ENCODE data around the gene PLEKHA7.
"Not testable (repeated sequence)": the region's sequence is repeated elsewhere in the genome, so short reads cannot be mapped to it uniquely, and the experiment has no call there.

PLEKHA7 gene

DNA sequence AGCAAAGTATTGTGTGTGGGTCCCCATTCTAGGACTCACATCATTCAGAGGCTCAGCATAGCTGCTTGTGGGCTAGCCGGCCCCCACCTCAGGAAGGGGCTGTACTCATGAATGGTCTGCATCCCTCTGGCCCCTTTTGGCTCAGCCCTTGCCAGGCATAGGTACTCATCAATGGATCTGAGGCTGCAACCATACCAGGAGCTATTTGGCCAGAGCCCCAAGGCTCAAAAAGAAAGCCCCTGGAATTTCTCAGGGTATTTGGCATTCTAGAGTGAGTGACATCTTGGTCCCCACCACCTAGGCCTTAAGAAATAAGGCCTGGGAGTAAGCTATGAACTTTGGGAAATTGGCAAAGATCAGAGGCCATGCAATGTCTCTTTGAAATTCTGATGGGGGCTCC, 38.3 kb downstream of the PLEKHA7 start:
- no peak for DNase-seq

DNA sequence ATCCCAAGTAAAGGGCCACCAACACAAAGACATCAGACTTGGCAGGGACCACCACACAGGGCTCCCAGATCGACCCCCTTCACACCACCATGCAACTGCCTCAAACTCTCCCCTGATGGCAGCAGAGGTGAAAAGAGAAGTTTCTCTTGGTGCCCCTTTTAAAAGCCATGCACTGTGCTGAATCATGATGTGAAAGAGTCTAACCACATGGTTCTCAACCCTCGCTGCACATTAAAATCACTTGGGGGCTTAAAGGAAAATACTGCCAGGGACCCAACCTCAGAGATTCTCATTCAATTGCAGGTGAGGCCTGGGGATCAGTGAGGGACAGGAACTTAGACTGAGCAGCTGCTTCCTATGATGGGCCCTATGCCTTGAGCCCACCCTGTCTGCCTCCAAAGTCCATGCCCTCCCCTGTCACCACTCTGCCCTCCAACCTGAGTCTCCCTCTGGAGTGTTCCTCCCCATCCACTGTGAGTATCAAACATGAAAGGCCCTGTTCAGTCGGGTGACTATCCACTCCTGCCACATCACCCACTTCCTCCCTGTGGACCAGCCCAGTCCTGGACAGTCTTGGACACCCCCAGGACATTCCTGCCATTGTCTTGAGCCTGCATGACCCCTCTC, 40.8 kb downstream of the PLEKHA7 start:
- DNase-seq, result no peak

DNA sequence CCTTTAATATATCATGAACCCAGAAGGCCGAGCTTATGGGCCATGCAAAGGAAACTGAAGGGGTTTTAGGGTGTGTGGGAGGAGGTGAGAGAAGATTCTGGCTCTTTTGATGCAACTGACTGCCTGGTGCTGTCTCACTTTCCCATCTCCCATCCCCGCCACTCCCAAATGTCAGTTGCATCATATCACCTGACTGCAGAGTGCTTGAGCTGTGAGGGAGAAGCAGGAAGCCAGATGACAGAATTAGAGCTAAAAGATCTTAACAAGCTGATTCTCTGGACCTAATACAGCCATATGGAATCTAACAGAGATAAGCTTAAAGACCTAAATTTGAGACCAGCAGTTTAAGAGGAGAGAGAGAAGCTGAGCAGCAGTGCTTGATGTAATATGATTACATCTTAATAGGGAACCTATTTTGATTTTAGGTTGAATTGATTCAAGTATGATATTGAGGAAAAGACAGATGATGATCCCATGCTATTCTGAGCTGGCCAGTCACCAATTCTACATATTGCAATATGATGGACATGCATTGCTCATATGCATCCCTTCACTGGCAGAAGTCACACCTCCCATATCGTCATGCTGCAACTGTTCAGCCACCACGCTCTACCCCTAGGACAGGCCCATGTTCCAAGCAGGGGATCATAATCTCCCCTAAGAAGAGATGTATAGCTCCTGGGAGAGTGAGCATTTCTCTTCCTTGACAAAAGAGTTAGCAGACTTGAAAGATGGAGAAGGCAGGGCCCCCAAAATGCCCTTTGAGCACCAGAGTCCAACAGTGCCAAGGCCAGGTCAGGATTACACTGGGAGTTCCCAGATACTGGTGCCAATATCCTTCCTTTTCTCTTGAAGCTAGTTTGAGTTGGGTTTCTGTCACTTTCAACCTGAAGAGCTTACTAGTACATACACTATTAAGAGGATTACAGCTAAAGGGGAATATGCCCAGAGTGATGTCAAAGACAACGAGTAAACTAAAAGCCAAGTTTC, 44.9 kb downstream of the PLEKHA7 start:
- no peak for DNase-seq

DNA sequence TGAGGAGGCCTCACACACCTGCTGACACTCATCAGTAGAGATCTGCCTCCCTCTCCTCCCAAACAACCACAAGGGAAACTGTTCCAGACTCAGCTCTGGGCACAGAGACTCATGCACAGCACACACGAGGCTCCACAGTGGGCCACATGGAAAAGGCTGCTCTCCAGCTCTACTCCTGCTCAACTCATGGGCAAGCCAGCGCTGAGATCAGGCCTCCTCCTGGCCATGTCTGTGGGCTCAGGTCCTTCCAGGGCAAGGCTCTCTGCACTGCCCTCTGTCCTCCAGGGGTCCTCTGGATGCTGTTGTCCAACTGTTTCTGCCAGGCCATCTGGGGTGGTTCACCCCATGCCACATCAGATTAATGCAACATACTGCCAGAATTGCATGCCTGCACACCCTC, 46.0 kb downstream of the PLEKHA7 start:
- DNase-seq, result no peak

DNA sequence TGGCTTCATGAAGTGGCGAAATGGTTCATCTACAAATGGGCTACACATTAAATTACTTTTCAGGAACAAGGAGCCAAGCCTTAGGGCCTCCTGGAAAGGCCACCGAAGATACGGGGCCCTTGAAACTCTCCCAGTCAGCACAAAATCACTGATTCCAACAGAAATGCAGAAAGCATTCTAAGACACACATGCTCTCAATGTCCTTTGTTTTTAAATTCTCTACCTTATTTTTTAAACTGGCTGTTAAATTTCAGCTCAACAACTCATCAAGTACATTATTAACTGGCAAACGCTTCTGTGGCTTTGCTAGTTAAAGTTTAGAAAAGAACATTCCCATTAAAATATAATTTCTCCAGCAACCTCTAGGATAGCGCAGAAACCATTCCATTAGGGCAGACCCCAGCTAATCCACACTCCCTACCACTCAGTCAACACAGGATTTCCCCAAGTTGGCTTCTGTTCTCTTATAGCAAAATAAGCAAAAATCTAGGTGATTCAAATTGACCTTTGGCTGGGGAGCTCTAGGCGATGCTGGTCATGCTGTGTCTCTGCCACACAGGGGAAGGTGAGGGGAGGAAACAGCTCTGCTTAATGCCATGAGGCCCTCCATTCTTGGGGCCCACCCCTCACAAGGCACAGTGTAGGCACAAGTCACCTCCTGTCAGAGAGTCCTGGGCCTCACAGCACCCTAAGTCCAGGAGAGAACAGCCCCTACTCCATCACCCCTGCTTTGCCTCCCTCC, 47.1 kb downstream of the PLEKHA7 start:
- DNase-seq, result no peak

DNA sequence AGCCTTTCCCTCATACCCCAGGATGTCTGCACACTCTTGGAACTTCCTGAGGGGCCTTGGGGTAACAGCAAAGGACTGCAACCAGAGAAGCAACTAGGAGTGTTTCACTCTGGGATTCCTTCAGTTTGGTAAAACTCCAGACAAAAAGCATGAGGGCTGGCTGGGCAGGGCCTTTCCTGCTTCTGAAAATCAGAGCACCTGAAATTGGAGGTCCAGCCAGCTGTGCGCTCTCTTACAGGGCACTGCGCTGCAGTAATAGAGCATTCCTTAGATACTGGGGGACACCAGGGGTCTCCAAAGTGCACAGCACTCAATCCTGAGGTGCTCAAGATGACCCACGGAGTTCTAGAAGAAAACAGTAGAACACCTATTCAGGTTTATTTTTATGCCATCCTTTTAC, 49.7 kb downstream of the PLEKHA7 start:
- DNase-seq, result no peak

DNA sequence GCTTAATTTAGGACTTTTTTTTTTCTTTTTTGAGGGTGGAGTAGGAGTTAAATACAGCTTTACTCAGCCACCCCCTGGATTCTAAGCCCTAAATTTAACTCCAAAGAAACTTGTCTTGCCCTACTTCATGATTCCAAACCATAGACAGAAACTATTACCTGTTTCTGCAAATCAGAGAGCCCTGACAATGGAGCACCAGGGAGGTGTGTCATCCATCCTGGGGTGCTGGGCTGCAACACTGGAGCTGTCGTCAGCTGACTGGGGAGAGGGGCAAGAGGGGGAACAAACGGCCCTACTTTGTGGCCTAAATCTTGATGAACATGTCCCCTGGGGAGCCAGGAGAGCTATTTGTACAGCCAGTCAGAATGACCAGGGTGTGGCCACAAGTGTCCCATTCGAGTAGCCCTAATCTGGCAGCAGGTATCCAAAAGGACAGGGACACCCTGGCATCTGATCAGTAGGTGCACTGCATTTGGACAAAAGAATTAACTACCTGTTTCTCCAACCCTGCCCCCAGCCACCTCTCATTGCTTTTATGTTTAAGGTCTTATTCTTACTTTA, 50.8 kb downstream of the PLEKHA7 start:
- no peak for DNase-seq

DNA sequence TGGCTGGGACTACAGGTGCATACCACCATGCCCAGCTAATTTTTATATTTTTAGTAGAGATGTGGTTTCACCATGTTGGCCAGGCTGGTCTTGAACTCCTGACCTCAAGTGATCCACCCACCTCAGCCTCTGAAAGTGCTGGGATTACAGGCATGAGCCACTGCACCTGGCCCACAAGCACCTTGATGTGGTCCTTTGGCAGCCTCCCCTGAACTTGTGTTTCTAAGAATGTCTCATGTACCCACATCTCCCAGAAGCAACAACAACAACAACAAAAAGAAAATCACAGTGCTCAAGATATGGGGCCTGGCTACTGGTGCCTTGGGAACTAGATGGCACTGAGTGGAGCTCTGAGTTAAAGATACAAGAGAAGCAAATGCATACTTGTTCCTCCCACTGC, 51.6 kb downstream of the PLEKHA7 start:
- DNase-seq, result not testable (repeated sequence)

DNA sequence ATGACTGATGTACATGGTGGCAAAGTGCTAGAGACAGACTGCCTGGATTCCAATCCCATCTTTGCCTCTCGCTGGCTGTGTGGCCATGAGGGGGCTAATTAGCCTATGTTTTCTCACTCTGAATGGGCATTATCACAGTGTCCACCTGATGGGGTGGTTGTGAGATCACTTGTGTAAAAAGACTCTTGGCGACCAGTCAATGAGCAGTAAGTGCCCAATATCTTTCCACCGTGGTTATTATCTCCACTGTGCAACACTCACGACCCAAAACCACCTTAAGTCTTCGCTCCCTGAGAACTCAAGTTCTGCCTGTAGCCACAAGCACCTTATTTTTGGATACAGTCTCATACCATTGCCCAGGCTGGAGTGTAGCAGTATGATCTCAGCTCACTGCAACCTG, 52.1 kb downstream of the PLEKHA7 start:
- no peak for DNase-seq

DNA sequence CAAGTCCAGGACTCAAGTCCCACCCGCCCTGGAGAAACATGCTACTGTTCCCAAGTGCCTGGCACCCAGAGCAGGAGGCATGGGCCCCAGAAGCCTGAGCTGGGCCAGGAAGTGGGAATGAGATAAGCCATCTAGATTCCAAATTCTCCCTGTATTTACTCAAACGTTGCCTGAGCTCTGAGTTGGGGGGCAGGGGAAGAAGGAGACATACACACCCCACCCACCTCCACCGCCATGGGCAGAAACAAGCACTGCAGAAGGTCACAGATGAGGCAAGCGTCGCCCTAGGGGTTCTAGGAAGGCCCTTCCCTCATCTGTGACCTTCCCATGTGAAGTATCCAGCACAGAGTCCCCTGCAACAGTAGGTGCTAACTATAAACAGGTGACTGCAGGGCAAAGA, 54.0 kb downstream of the PLEKHA7 start:
- DNase-seq, result no peak

DNA sequence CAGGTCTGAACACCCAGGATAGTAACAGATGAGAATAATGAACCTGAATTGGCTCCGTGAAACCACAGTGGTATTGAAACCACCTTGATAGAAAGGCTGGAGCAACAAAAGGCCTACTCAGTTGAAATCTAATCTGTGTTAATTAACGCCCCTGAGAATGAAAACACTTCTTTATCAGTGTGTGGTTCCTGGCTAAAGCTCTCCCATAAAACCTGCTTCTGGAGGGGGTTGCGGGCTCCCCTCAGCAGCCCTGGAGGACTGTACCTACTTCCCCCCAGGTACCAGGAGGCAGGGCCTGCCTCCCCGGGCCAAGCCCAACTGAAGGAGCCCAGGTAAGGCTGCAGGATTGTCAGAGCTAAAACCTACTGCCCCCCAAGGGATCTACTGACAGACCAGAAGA, 54.6 kb downstream of the PLEKHA7 start:
- no peak for DNase-seq

DNA sequence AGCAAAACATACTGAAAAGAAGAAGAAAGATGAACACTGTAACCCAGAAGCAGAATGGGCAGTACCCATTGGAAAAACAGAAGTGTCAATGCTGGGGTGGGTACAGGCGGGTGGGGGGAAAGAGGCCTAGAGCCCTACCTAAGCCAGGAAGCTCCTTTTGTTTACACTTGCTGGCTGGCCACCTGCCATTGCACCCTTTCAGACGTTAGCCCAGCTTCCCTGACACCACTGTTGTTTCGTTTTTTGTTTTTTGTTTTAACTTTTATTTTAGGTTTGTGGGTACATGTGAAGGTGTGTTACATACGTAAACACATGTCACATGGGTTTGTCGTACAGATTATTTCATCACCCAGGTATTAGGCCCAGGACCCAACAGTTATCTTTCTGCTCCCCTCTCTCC, 55.4 kb downstream of the PLEKHA7 start:
- DNase-seq, result no peak

DNA sequence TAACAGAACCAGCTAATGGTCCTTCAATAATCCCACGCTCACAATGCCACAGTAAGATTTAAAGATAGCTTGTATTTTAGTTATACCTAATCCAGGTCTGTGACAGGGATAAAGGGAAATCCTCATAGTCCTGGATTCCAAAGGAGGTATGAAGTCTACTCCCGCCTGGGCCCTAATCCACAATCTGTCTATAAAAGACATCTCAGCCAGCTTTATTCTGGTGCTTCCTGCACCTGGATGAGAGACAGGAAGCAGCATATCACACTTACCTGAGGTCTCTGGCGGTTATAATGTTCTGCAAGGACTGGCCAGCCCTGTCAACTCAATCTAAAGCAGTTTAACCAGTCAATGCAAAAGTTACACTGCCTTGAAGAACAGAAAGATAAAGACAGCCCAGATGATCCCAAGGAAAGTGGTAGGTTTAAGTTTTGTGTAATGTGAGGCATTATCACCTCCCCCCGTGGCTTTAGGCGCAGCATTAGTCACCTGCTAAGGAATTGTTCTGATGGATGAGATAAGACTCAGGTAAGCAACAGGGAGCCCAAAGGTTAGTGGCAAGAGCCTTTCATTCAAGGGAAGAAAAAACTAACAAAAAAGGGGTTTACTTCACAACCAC, 57.6 kb downstream of the PLEKHA7 start:
- DNase-seq, result no peak

DNA sequence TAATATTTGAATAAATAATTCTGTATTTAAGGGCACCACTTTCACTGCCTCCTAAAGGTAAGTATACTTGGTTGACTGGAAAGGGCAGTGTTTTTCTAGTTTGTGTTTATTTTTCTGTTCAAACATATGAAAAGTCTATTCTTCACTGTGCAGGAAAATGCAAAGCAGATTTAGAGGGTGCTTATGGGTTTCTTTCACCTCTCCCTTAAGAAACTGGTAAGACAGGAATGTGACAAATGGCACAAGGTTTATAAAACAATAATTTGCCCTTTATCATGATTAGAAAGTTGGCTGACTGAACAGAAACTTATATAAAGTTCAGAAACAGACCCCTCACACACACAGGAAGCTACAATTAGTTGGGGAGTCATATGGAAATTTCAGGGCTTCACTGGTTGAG, 60.6 kb downstream of the PLEKHA7 start:
- DNase-seq, result no peak

DNA sequence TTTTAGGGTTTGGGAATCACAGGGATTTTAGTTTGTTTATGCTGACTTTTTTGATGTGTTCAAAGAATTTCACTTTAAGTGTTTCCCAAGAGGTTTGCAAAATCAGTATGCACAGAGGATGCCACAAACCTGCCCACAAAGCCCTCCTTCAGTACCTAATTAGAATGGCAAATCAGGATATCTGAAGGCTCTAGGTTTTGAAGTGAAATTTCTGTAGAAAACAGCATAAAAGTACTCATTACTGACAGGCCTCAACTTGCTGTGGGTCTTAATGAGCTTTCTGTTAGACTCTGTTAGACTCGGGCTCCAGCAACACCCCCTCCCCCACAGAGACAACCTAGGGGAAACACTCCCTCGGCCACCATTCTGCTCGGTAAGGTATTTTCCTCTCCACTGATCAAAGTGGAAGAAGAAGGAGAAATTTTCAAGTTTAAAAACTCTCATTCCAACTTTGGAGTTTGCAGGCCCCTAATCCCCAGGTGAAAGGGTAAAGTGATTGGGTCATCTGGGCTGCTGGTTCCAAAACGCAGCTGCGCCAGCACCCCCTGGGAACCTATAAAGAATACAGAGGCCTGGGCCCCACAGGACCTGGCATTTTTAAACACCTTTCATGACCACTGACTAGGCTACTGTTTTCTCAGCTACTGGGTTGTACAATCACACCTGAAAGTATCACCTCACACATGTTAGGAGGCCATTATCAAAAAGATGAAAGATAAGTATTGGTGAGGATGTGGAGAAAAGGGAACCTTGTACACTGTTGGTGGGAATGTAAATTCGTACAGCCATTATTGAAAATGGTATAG, 67.5 kb downstream of the PLEKHA7 start:
- no peak for DNase-seq

DNA sequence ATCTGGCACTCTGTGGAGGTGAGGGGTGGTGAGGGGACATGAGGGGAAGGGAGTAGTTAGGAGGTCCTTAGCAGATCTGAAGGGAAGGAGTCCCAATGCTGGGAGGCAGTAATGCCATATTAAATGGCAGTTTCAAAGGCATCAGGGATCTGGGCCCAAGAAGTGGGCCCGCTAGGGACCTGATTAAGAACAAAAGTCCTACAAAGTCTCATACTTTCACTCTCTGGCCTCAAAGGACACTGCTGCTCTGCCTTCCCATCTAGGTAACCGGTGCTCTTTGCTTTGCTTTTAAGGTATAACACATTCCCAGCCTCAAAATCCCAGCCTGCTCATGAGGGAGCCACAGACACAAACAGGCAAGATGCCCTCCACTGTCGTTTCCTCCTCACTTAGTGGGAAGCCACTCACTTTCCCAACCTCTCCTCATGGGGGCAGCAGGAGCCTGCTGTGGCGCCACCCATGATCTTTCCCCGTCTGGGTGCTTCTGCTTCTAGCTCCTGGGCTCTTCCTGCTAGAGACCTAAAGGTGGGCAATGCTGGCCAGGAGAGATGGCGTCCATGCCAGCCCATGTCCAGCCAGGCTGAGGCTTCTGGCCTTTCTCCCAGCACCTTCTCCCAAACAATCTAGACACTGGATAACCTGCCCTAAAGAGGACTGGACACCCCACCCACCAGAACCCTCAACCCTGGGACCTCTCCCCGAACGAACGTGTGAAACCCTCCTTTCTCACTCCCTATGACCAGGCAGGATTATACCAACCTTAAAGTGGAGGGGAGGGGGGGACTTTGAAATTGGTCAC, 68.3 kb downstream of the PLEKHA7 start:
- DNase-seq, result no peak

DNA sequence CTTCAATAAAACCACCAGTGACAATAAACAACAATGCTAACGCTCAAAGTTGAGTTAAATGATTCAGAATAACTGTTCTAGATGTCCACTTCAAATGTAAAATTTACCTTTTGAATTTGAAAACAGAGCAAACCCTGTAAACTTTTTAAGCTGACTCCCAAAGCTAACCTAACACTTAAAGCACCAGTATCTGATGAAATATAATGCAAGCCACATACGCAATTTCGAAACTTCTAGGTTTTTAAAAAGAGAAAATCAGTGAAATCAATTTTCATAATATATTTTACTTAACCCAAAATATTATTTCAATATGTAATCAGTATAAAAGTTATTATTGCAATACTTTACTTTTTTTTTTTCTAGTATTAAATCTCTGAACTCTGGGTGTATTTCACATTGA, 71.3 kb downstream of the PLEKHA7 start:
- no peak for DNase-seq

DNA sequence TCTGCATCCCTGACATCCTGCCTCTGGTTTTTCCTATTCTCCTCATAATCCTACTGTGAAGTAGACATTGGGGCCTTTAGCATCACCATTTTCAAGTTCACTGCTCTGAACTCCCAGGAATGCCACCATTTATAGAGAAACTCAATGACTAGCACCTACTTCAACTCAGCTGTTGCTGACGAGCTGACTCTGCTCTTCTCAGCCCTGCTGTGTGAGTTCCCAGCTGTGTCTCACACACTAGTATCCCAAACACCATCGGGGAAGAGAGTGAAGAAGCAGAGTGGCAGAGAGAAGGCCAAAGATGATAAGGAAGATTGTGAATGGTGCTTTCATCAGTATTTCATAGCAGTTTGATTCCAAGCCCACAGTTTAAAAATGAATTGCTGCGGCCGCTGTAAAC, 71.9 kb downstream of the PLEKHA7 start:
- no peak for DNase-seq

DNA sequence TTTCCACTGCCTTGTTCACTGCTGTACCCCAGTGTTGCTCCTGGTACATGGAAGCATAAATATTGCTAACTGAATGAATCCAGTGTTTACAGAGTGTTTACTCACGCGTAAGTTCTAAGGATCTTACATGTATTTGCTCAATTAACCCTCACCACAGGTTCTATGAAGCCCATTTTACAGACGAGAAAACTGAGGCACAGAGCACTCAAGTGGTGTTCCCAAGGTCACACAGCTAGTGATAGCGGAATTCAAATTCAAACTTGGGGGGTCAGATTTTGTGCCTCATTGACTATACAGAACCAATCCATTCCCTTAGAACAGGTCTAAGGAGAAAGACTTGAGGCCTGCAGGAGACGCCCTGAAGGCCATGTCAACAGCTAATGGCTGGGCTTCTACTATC, 72.3 kb downstream of the PLEKHA7 start:
- DNase-seq, result no peak

DNA sequence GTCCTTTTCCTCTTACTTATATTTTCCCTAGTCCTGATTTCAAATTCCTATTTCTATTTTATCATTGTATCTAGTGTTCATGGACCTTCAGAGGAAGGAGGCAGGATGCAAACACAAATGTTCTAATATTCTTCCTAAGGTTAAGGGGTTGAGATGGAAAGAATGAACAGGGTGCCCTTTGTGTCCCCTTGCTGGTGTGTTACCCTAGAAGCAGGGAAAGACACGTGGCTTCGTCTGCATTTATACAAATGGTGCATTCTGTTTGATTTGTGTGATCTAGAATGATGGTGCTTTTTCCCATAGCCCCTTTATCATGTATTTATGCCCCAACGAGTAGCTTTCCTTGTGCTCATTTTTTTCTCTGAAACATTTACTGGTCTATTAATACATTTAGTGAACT, 76.2 kb downstream of the PLEKHA7 start:
- no peak for DNase-seq

DNA sequence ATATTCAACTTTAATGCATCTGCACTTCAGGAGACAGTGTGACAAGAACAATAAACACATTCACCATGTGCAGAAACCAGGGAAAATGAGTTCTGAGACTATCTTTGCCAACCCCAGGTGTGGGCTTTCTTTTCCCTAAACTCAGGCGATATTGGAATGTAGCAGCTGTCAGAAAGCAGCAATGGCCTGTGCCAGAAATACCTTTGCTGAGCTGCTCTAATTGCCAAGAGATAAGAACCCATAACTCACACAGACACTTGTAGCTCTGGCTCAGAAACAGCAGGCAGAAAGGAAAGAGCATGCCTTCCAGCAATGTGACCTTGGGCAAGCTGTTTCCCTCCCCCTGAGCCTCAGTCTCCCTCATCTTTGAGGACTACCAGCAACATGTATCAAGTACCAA, 77.6 kb downstream of the PLEKHA7 start:
- no peak for DNase-seq
